OCI-LY7 (cell line): ENCODE results near the gene CCDC124. TPM values are rescaled to one million over a fixed set of nuclear protein-coding genes. Genes with fewer than 3 reads are reported as not detected.

Source experiments
- BruUV-seq: library from RNA; stranded (reverse); fragments of 400-500 nt; replicated peaks from 2 replicates; lab custom pipeline; 2021; lab: Mats Ljungman, UMichigan
- CTCF ChIA-PET: fragments of 300-600 bp; sonication (Branson Sonifier 250); formaldehyde crosslinking; loops from one replicate; lab custom pipeline; 2022; ENCODE audit warnings: antibody characterized with exemption; ENCODE audit not compliant: unreplicated experiment; lab: Charles Lee
- POLR2A ChIA-PET: fragments of 300-600 bp; sonication (Branson Sonifier 250); formaldehyde crosslinking; loops from one replicate; lab custom pipeline; 2022; ENCODE audit warnings: antibody characterized with exemption; lab: Charles Lee
- DNase-seq: peaks from one replicate; pipeline ENCODE4 v3.0.0-alpha.2; 2015; ENCODE audit warnings: low spot score
- H2AFZ ChIP-seq: fragments of 200-600 bp; sonication (generic), shearing (Covaris generic); 2 replicates; pipeline ENCODE4 v1.6.1; 2014; ENCODE audit warnings: mild to moderate bottlenecking, antibody characterized with exemption, low read length, moderate library complexity
- H3K27ac ChIP-seq: fragments of 200-600 bp; sonication (generic); 2 replicates; pipeline ENCODE4 v1.5.1; 2014; ENCODE audit warnings: mixed run types, low read depth, mild to moderate bottlenecking, moderate library complexity, low read length, inconsistent platforms; ENCODE audit not compliant: poor library complexity, severe bottlenecking
- H3K36me3 ChIP-seq: fragments of 200-600 bp; sonication (generic); 2 replicates; pipeline ENCODE4 v1.6.1; 2014; ENCODE audit warnings: mild to moderate bottlenecking, antibody characterized with exemption, low read length, moderate library complexity, mixed read lengths; ENCODE audit not compliant: insufficient read depth
- H3K4me1 ChIP-seq: fragments of 200-600 bp; sonication (generic); 2 replicates; pipeline ENCODE4 v1.5.1; 2014; ENCODE audit warnings: mild to moderate bottlenecking, low read length; ENCODE audit not compliant: insufficient read depth, poor library complexity, severe bottlenecking
- H3K4me2 ChIP-seq: fragments of 200-600 bp; sonication (generic); 2 replicates; pipeline ENCODE4 v1.6.1; 2014; ENCODE audit warnings: mild to moderate bottlenecking, low read length
- H3K4me3 ChIP-seq: fragments of 200-600 bp; sonication (generic); 2 replicates; pipeline ENCODE4 v1.5.1; 2014; ENCODE audit warnings: mild to moderate bottlenecking, low read depth, low read length; ENCODE audit not compliant: poor library complexity, severe bottlenecking
- H3K79me2 ChIP-seq: fragments of 200-600 bp; sonication (generic); 2 replicates; pipeline ENCODE4 v1.6.1; 2016; ENCODE audit warnings: low read depth, mild to moderate bottlenecking, low read length, moderate library complexity, mixed read lengths; ENCODE audit not compliant: insufficient read depth
- H3K9me2 ChIP-seq: fragments of 200-600 bp; sonication (generic); 2 replicates; pipeline ENCODE4 v1.6.1; 2016; ENCODE audit warnings: mild to moderate bottlenecking, low read length, mixed read lengths; ENCODE audit not compliant: insufficient read depth
- H3K9me3 ChIP-seq: fragments of 200-600 bp; sonication (generic); 2 replicates; pipeline ENCODE4 v1.6.1; 2014; ENCODE audit warnings: mild to moderate bottlenecking, mixed run types, low read length, mixed read lengths
- H4K20me1 ChIP-seq: fragments of 200-600 bp; sonication (generic); 2 replicates; pipeline ENCODE4 v1.6.1; 2014; ENCODE audit warnings: mild to moderate bottlenecking, antibody characterized with exemption, low read length, moderate library complexity, mixed read lengths; ENCODE audit not compliant: insufficient read depth
- CTCF ChIP-seq: fragments of 200-600 bp; sonication (generic); conservative IDR thresholded peaks from 2 replicates; pipeline ENCODE4 v1.5.1; 2014; ENCODE audit warnings: mild to moderate bottlenecking, antibody characterized with exemption, low read length, moderate library complexity, mixed read lengths
- EZH2phosphoT487 ChIP-seq: fragments of 200-600 bp; sonication (generic); IDR thresholded peaks from 2 replicates; pipeline ENCODE4 v1.6.1; 2018; ENCODE audit warnings: low read depth, borderline replicate concordance, mild to moderate bottlenecking, mixed run types, antibody characterized with exemption, low read length, moderate library complexity, mixed read lengths
- intact Hi-C: fragments of 100-400 bp; cut with micrococcal nuclease; formaldehyde crosslinking; loops from one replicate; pipeline ENCODE4 v1.10.0; 2022; ENCODE audit not compliant: unreplicated experiment
- total RNA-seq, 2 experiments: library from RNA; depleted of rRNA in 1 of 2; stranded (reverse); fragments of >200 nt in 1 of 2; shearing (Covaris generic) in 1 of 2; gene quantifications; 2 replicates each; pipeline ENCODE4 v1.2.3, GENCODE V29; 2014 to 2022

Gene CCDC124
- total RNA-seq, 2 experiments from 2014 or later, result 57.5 to 106 TPM

- Histone ChIP-seq H3K4me3 (no peak overlapping the region), H3K79me2 (no peaks in the 10 kb centered on the region), H2AFZ (no peak overlapping the region), H3K4me1 (no peaks in the 10 kb centered on the region), H3K27ac (no peak overlapping the region), H3K9me2 (no peaks in the 10 kb centered on the region), H3K9me3 (0 out of 2 replicates have a peak, but pooled peaks cover 3% of the 10 kb centered on the region), H3K4me2 (no peak overlapping the region), H3K36me3 (no peaks in the 10 kb centered on the region), H4K20me1 (no peaks in the 10 kb centered on the region)
- intact Hi-C loops, result no loop called here
- ChIA-PET CTCF (no interaction called here), POLR2A (no interaction called here)
- no peak for DNase-seq
- no TSS peak for BruUV-seq
- TF ChIP-seq EZH2phosphoT487, result no peak
- TF ChIP-seq CTCF, result no peak
Observed at GRCh38 chr19:17908244-17908643, 24.6 kb upstream of the CCDC124 start.

- DNase-seq, result no peak
- POLR2A ChIA-PET, result no interaction called here
- intact Hi-C loops, result no loop called here
- Histone ChIP-seq H4K20me1 (no peaks in the 10 kb centered on the region), H2AFZ (no peak overlapping the region), H3K4me2 (no peak overlapping the region), H3K79me2 (no peaks in the 10 kb centered on the region), H3K36me3 (no peaks in the 10 kb centered on the region), H3K9me3 (peaks cover 11% of the 10 kb centered on the region; the same call in 1 of the 2 replicates), H3K27ac (no peak overlapping the region), H3K9me2 (no peaks in the 10 kb centered on the region), H3K4me3 (no peak overlapping the region), H3K4me1 (no peaks in the 10 kb centered on the region)
- CTCF ChIA-PET, result no interaction called here
- BruUV-seq, result no TSS peak
- TF ChIP-seq CTCF (no peak), EZH2phosphoT487 (no peak)
Observed at GRCh38 chr19:17909003-17909732, 23.6 kb upstream of the CCDC124 start.

GRCh38 chr19:17910791-17911360 lies 21.9 kb upstream of the CCDC124 start:
- no peaks in the 10 kb centered on the region for H4K20me1 ChIP-seq
- no peak overlapping the region for H3K4me2 ChIP-seq
- no peak overlapping the region for H2AFZ ChIP-seq
- BruUV-seq, result no TSS peak
- H3K79me2 ChIP-seq, result no peaks in the 10 kb centered on the region
- H3K9me3 ChIP-seq, result peaks cover 11% of the 10 kb centered on the region; the same call in 1 of the 2 replicates
- H3K4me3 ChIP-seq, result no peak overlapping the region
- H3K27ac ChIP-seq, result no peak overlapping the region
- no peaks in the 10 kb centered on the region for H3K36me3 ChIP-seq
- ChIA-PET CTCF (no interaction called here), POLR2A (no interaction called here)
- no peaks in the 10 kb centered on the region for H3K9me2 ChIP-seq
- intact Hi-C loops, result no loop called here
- H3K4me1 ChIP-seq, result no peaks in the 10 kb centered on the region
- TF ChIP-seq CTCF, result no peak
- DNase-seq, result no peak
